Heart right ventricle (tissue), 16 donors: Measurements from ENCODE around the gene PXDN. TPM values are rescaled to one million over a fixed set of nuclear protein-coding genes. Genes with fewer than 3 reads are reported as not detected.

Experiments used
- ATAC-seq, 8 donors: fragments of 200-7000 bp; cut with Tn5 transposase; one replicate each; pipeline ENCODE4 v1.9.1; 2020; ENCODE audit warnings: mild to moderate bottlenecking in 8 of 8, moderate library complexity in 8 of 8, moderate number of reproducible peaks in 1 of 8
- DNase-seq, 2 donors: peaks; one replicate each; pipeline ENCODE4 v3.0.0-alpha.2; 2020
- H3K27ac ChIP-seq, 10 donors: fragments of 200-600 bp; sonication (generic) in 2 of 10; one replicate each; pipeline versions ENCODE4 v1.5.0 to v1.8.0; 2020 to 2022; ENCODE audit warnings: mild to moderate bottlenecking in 3 of 10
- H3K27me3 ChIP-seq, 7 donors: fragments of 200-600 bp; one replicate each; pipeline ENCODE4 v1.8.0; 2021 to 2022; ENCODE audit warnings: mild to moderate bottlenecking in 2 of 7
- H3K36me3 ChIP-seq, 9 donors: fragments of 200-600 bp; sonication (generic) in 1 of 9; one replicate each; pipeline versions ENCODE4 v1.5.0 to v1.8.0; 2020 to 2022; ENCODE audit warnings: mild to moderate bottlenecking in 2 of 9
- H3K4me1 ChIP-seq, 9 donors: fragments of 200-600 bp; sonication (generic) in 1 of 9; one replicate each; pipeline versions ENCODE4 v1.5.0 to v1.8.0; 2020 to 2022; ENCODE audit warnings: mild to moderate bottlenecking in 4 of 9
- H3K4me3 ChIP-seq, 10 donors: fragments of 200-600 bp; sonication (generic) in 2 of 10; one replicate each; pipeline versions ENCODE4 v1.5.0 to v1.8.0; 2020 to 2022; ENCODE audit warnings: mild to moderate bottlenecking in 7 of 10, moderate library complexity in 2 of 10
- H3K9me3 ChIP-seq, 11 donors: fragments of 200-600 bp in 10 of 11; sonication (generic) in 2 of 11; one replicate each; pipeline versions ENCODE4 v1.5.0 to v1.8.0; 2013 to 2022; ENCODE audit warnings: mild to moderate bottlenecking in 2 of 11, control low read depth in 1 of 11, moderate library complexity in 1 of 11
- WGBS, 2 donors: extraction: QIAGEN DNeasy Blood & Tissue Kit; methylation state at CpG; one replicate each; pipeline ENCODE4 v1.1.7; 2013; ENCODE audit warnings: inconsistent platforms in 1 of 2; 5-methylcytosine and 5-hydroxymethylcytosine counted together
- intact Hi-C, 10 donors: fragments of 100-400 bp; cut with DNase I; formaldehyde crosslinking; loops; one replicate each; pipeline versions ENCODE4 v1.11.1 to v1.14.2; 2022
- polyA plus RNA-seq, 2 donors: library from polyadenylated mRNA; stranded (reverse); fragments of 200-250 nt; gene quantifications; one replicate each; pipeline ENCODE4 v1.2.3, GENCODE V29; 2013
- total RNA-seq, 10 donors: library from RNA; stranded (reverse); fragmentation: NEBNext Ultra II Directional in 3 of 10; extraction: Animal tissue kit (Norgen Biotek cat#: 25700) in 3 of 10; gene quantifications; one replicate each; pipeline versions ENCODE4 v1.2.1 to v1.2.4, GENCODE V29; 2021 to 2023
- TF ChIP-seq, protein P1 (sequence below), 9 donors: fragments of 200-600 bp; sonication (generic) in 2 of 9; IDR thresholded peaks; one replicate each; pipeline versions ENCODE4 v1.5.0 to v1.8.0; 2021 to 2022; ENCODE audit warnings: antibody characterized with exemption in 9 of 9, mild to moderate bottlenecking in 5 of 9, moderate library complexity in 1 of 9
- donor health status: Arrhythmogenic right ventricular cardiomyopathy.
- donor health status: ischemic (EF 13 %, LVEDD 7.1; RV severe dilation, severe dysfunction).
- donor health status: healthy with polysubstance abuse.
- donor health status: DM: no; HTN: yes; CAD: no.
- donor health status: DM: no; HTN: no; CAD: no.
- donor health status: ischemic (EF 25% LVEDD 6.9; RV normal size, moderate dysfunction).
- donor health status: ischemic (EF 25% LVEDD 5.7; RV mildly dilated, moderate dysfunction).
- donor health status: healthy.
- donor health status: DM: yes; HTN: yes; CAD: no.
- donor health status: Ischemic cardiomyopathy.
- donor health status: ischemic (EF 35%, LVEDD 5.7; RV mildly dilated, moderate dysfunction).
- donor health status: nonischemic (EF 11% LVEDD 7.7; RV severe dilation, severe dysfunction).
- donor health status: DM: yes; HTN: yes; CAD: no.
- donor health status: PGD.
- donor health status: ischemic (EF 29% LVEDD 5.4; RV normal size, mild dysfunction).
- donor health status: nonischemic (EF 23%, LVEDD 6.1; RV moderate dilation, normal function).

PXDN gene
- total and polyA plus RNA-seq, 12 donors, result 7.8 to 65.0 (median 18.9) TPM

- H3K4me1 ChIP-seq, result peaks cover 4 to 46% (median 24%) of the 10 kb centered on the region in 9 donors
- ATAC-seq, result no peak
- DNase-seq, result peak in 1 of 2 donors; percentile 41
- H3K9me3 ChIP-seq, result no peaks in the 10 kb centered on the region
- intact Hi-C loops, result no loop called here
- H3K27me3 ChIP-seq, result peaks cover 0 to 7% (median 0%) of the 10 kb centered on the region in 7 donors
- H3K4me3 ChIP-seq, result no peak overlapping the region
- no peaks in the 10 kb centered on the region for H3K36me3 ChIP-seq
- WGBS, 2 donors, result 81 to 88% methylated on average over 29 of the region's 29 CpGs
- TF ChIP-seq, protein P1, sequence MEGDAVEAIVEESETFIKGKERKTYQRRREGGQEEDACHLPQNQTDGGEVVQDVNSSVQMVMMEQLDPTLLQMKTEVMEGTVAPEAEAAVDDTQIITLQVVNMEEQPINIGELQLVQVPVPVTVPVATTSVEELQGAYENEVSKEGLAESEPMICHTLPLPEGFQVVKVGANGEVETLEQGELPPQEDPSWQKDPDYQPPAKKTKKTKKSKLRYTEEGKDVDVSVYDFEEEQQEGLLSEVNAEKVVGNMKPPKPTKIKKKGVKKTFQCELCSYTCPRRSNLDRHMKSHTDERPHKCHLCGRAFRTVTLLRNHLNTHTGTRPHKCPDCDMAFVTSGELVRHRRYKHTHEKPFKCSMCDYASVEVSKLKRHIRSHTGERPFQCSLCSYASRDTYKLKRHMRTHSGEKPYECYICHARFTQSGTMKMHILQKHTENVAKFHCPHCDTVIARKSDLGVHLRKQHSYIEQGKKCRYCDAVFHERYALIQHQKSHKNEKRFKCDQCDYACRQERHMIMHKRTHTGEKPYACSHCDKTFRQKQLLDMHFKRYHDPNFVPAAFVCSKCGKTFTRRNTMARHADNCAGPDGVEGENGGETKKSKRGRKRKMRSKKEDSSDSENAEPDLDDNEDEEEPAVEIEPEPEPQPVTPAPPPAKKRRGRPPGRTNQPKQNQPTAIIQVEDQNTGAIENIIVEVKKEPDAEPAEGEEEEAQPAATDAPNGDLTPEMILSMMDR (IDR thresholded peaks at IDR 0.05), result no peak
- H3K27ac ChIP-seq, result peak overlapping the region in 6 of 10 donors; percentile 34 to 75 (median 54)
These were observed 143.9 kb downstream of the PXDN start for GRCh38 chr2:1600191-1601066.

GRCh38 chr2:1599301-1600085 is 144.8 kb downstream of the PXDN start:
- ATAC-seq, result no peak
- 91 to 92% methylated on average over 17 of the region's 17 CpGs for WGBS, 2 donors
- H3K4me3 ChIP-seq, result no peak overlapping the region
- peak overlapping the region in 2 of 10 donors; percentile 41 to 70 for H3K27ac ChIP-seq
- no peaks in the 10 kb centered on the region for H3K9me3 ChIP-seq
- peaks cover 0 to 36% (median 15%) of the 10 kb centered on the region in 9 donors for H3K4me1 ChIP-seq
- no peaks in the 10 kb centered on the region for H3K36me3 ChIP-seq
- H3K27me3 ChIP-seq, result peaks cover 0 to 7% (median 0%) of the 10 kb centered on the region in 7 donors
- no peak for DNase-seq
- intact Hi-C loops, result loop anchor here in 1 of 10 donors (10.0 kb wide), 1 partner anchor 145 kb away; the partner anchor contains the start of gene PXDN
- TF ChIP-seq, protein P1 (IDR thresholded peaks at IDR 0.05), result no peak

GRCh38 chr2:1598800-1599199 is 145.5 kb downstream of the PXDN start:
- H3K27ac ChIP-seq, result no peak overlapping the region
- no peaks in the 10 kb centered on the region for H3K9me3 ChIP-seq
- no peaks in the 10 kb centered on the region for H3K36me3 ChIP-seq
- ATAC-seq (no peak), DNase-seq (no peak)
- peaks cover 0 to 7% (median 0%) of the 10 kb centered on the region in 7 donors for H3K27me3 ChIP-seq
- intact Hi-C loops, result loop anchor here in 1 of 10 donors (10.0 kb wide), 1 partner anchor 146 kb away; the partner anchor contains the start of gene PXDN
- TF ChIP-seq, protein P1 (IDR thresholded peaks at IDR 0.05), result no peak
- no peak overlapping the region for H3K4me3 ChIP-seq
- WGBS, 2 donors, result 93 to 95% methylated on average over 10 of the region's 10 CpGs
- peaks cover 0 to 42% (median 20%) of the 10 kb centered on the region in 9 donors for H3K4me1 ChIP-seq
